DND-41 (cell line): Measurements from ENCODE around the gene MYO18B.

Experiments used
- EZH2 ChIP-seq: IDR thresholded peaks from 3 replicates; pipeline ENCODE4 v1.6.1; 2012; ENCODE audit warnings: borderline replicate concordance, low read depth, mild to moderate bottlenecking, moderate library complexity, low read length, inconsistent platforms; ENCODE audit not compliant: severe bottlenecking
- TF ChIP-seq, protein P1 (sequence below): IDR thresholded peaks from 2 replicates; pipeline ENCODE4 v1.5.1; 2012; ENCODE audit warnings: borderline replicate concordance, low read length, moderate library complexity, mild to moderate bottlenecking; ENCODE audit not compliant: poor library complexity, severe bottlenecking; ENCODE audit errors: extremely low read depth

DNA sequence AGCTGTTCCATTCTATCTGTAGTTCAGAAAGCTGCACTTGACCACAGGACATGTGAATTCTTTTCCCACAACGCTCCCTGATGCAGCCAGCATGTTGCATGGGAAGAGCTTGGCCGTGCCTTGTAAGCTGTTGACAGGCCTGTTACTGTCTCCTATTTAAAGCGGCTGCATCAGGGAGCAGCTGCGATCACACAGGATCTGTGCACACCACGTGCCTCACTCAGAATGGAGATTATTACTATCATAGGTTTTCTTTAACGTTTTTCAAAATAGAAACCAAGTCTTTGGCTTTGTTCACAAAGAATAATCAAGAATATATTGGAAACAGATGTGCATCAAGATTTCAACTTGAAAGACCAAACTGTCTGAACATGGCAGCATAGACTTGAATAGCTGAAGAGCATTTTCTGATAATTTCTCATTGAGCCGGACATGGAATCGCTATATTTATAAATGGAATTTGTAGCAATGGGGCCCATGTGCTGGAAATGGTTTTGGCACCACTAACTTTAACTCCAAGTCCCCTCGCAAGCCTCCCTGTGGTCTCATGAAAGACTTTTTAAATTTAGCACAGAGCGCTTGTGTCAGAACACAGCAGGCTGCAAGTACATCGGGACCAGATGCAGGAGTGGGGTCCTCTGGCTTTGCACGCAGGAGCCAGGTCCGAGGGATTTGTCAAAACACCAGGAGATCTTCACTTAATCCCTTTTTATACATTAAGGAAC lies 40.8 kb upstream of the MYO18B start:
- TF ChIP-seq, protein P1, sequence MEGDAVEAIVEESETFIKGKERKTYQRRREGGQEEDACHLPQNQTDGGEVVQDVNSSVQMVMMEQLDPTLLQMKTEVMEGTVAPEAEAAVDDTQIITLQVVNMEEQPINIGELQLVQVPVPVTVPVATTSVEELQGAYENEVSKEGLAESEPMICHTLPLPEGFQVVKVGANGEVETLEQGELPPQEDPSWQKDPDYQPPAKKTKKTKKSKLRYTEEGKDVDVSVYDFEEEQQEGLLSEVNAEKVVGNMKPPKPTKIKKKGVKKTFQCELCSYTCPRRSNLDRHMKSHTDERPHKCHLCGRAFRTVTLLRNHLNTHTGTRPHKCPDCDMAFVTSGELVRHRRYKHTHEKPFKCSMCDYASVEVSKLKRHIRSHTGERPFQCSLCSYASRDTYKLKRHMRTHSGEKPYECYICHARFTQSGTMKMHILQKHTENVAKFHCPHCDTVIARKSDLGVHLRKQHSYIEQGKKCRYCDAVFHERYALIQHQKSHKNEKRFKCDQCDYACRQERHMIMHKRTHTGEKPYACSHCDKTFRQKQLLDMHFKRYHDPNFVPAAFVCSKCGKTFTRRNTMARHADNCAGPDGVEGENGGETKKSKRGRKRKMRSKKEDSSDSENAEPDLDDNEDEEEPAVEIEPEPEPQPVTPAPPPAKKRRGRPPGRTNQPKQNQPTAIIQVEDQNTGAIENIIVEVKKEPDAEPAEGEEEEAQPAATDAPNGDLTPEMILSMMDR, result no peak
- no peak for TF ChIP-seq EZH2
